ENCODE data around the gene DEDD2.

DEDD2 gene

GRCh38 chr19:42228641-42229040, 11.2 kb upstream of the DEDD2 start:
- DNase-seq (ENCODE audit: low read depth) = no peak

GRCh38 chr19:42226886-42227285, 9.4 kb upstream of the DEDD2 start:
- DNase-seq (ENCODE audit: low read depth) = no peak

GRCh38 chr19:42225718-42226292, 8.3 kb upstream of the DEDD2 start:
- no peak for DNase-seq (ENCODE audit: low read depth)

GRCh38 chr19:42224940-42225717, 7.7 kb upstream of the DEDD2 start:
- DNase-seq (ENCODE audit: low read depth) = no peak

DNA sequence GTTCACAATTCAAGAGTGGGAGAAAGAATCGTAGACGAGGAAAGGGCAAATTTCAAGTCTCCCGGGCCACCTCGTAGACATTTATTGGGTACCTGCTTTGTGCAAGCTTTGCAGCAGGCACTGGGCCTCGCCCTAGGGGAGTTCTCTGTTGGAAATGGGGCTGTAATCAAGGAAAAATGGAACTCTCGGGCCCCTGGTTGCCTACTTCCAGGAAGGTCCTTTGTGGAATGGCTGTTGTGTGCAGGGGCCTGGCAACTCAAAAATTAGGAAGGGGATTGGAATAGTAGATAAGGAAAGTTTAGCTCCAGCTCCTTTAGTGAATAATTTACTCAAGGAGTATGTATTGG, 3.2 kb upstream of the DEDD2 start:
- DNase-seq (ENCODE audit: low read depth) = no peak

DNA sequence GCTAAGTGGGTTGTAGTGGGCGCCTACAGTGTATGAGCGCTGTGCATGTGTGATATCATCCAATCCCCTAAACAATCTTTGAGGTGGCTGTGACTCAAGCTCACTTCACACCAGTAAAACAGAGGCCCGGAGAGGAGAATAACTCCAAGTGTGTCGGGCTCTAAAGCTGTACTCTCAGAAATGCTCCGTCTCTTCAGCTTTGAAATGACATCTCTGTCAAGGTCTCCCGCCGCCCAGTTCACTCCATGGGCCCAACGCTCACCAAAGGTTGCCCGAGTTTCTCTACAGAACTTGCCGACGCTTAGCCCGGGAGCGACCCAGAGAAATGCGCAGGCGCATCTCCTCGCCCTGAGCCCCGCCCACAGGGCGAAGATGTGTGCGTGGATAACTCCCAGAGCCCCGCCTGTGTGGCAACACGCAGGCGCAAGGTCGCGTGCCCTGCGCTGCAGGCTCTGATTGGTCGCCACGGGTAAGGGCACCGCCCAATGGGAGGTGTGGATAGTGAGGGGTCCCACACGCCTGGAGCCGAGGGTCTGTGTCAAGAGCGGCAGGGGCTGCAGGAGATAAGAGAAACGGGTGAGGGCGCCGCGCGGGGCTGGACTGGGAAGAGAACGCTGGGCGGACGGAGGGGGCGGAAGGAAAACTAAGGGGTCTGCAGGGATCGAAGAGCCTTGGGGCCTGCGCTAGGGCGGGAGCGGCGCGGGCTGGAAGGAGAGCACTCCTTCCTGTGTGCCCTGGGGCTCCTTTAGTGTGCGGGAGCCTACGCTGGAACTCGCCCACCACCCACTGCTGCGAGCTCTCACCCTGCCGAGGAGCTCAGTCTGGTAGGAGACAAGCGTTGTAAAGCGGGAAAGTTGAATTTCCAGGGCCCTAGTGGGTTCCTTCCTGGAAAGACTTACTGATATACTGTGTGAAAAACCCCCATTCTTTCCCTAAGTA, 2.6 kb upstream of the DEDD2 start, which contains the start of gene ZNF526:
TSS of gene ZNF526 (plus strand) at position 501 of the 939 bp plus-strand sequence. CDS start 4,092 bp downstream, outside the sequence.
- peak; percentile 94 for DNase-seq (ENCODE audit: low read depth)

DNA sequence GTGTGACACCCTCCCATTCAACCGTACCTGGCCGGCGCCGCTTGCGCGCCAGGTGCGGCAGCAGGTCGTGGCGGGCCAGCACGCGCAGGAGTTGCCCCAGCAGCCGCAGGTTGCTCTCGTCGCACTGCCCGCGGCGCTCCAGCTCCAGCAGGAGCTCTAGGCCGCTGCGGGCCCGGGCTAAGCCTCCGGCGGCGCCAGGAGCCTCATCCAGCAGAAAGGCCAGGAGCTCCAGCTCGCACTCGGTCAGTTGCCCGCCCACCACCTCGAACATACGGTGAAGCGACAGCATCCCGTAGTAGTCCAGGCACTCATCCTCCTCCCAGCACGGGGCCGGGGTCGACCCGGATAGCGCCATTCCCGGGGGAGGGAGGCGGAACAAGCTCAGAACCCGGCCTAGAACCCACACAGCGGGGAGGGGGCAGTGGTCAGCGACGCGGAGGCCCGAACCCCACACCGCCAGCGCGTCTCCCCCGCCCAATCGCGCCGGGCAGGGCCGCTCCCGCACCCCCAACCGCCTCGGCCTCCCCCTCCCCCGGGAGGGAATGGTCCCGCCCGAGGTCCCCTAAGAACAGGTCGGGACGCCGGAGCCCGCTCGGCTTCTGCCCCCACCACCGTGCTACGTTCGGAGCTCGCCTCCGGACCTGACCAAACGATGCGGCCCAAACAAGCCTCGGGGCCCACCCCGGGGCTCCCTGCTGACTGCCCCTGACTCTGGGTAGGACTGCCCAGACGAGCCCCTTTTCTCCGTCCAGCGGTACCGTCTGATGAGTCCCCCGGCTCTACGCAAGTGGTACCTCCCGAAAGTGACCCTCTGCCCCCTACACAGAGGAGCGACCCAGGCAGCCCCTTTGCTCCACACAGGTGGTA, 591 bp downstream of the DEDD2 start:
- DNase-seq (ENCODE audit: low read depth) = peak; percentile 11

GRCh38 chr19:42214810-42215485, 2.5 kb downstream of the DEDD2 start:
- no peak for DNase-seq (ENCODE audit: low read depth)

- no peak for DNase-seq (ENCODE audit: low read depth)
Measured at GRCh38 chr19:42212886-42213285, 4.6 kb downstream of the DEDD2 start.

DNA sequence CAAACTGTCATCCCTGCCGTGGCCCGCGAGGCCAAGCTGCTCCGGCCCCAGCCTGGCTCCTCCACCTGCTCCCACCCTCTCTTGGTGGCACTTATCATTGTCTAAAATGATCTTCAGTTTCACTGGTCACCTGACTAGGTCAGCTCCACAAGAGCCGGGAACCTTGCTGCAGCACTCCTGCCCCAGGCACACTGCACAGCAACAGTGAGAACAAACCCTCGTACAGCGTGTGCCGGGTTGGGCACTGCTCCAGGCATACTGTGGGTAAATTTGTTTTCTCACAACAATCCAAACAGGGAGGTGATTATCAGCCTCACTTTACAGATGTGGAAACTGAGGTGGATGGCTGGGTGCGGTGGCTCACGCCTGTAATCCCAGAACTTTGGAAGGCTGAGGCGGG, 8.9 kb downstream of the DEDD2 start:
- DNase-seq (ENCODE audit: low read depth) = no peak

GRCh38 chr19:42207767-42208271, 9.7 kb downstream of the DEDD2 start:
- peak; percentile 74 for DNase-seq (ENCODE audit: low read depth)

DNA sequence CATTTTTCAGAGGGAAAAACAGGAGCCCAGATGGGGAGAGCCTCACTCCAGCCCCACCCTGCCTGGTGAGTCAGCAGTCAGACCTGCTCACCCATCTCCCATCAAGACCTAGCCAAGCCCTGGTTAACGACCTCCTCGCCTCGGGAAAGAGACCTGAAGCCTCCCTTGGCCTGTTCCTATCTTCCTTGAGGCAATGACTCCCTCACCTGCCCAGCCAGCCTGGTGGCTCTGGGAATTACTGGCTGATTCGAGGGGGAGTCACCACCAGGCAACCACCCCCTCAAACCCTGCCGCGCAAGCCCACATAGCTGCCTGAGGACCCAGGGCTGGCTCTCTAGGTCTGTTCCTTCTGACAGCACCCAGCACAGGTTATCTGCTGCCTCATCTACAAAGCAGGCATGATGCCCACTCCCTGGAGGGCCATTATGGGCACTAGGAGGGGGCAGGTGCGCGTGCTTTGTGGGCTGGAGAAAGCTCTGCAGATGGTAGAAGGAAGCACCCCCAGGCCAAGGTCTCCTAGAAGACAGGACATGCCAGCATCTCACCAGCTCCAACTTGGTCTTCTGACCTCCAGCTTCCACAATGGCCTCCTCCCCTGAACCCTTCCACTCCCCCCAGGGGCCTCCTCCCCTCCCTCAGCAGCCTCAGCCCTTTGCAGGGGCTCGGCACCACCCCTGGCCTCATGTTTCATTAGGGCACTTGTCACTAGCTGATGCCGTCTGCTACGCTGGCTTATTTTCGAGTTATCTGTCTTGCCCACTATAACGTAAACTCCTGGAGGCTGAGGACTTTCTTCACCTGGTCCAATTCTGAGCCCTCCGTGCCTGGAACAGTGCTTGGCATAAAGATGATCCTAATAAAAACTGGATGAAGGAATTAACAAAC, 10.4 kb downstream of the DEDD2 start:
- no peak for DNase-seq (ENCODE audit: low read depth)

DNA sequence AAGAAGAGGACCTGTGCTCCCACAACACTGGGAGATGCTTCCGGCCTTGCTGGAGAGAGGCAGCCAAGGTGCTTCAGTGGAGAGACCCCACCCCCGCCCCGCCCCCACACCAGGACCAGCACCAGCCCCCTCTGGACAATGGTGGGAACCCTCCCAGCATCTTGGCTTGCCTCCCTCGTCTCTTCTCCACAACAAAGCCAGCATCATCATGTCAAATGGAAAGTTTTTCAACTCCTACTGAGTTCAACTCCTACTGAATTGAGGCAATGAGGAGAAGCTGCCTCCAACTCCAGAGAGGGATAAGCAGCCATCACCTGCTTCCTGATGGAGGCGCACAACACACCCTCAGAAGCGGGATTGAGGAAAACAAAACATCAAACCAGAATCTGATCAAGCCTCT, 12.8 kb downstream of the DEDD2 start:
- no peak for DNase-seq (ENCODE audit: low read depth)

DNA sequence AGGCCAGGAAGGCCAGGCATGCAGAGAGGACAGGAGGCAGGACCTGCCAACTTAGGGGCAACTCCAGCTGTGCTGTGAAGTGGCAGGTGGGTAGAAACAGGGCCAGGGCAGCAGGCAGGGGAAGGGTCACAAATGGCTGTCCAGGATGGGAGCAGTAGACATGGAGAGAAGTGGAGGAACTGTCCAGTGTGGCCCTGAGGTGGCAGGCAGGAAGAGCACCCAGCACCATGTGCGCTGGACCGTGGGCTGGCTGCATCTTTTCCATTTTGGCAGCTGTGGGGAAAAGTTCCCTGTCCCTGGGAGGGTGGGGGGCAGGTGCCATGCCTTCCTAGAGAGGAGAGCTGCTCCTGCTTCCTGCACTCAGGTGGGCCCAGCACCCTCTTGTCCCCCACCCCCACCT, 13.8 kb downstream of the DEDD2 start:
- DNase-seq (ENCODE audit: low read depth) = no peak

DNA sequence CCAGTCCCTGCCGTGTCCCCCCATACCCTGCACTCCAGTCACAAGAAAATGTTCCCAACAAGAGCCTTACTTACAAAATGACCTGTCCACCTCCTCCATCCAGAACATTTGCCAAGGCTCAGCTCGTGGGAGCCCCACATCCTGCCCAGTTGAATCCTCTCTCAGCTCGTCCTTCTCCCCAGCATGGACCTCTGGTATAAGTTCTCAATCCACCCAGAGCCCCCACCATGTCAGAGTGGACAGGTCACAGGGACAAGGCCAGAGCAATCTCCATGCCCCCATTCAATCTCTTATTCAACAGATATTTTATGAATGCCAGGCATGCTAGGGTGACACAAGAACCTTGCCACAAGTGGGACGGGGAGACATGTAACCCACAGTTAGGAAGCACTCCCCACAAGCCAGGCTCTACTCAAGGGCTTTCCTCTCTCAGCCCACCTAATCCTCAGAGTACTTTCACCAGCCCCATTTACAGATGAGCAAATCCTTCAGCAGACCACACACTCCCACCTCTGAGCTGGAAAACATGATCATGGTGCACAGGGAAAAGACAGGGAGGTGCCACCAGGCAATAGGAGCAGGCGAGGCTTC, 15.1 kb downstream of the DEDD2 start:
- no peak for DNase-seq (ENCODE audit: low read depth)

DNA sequence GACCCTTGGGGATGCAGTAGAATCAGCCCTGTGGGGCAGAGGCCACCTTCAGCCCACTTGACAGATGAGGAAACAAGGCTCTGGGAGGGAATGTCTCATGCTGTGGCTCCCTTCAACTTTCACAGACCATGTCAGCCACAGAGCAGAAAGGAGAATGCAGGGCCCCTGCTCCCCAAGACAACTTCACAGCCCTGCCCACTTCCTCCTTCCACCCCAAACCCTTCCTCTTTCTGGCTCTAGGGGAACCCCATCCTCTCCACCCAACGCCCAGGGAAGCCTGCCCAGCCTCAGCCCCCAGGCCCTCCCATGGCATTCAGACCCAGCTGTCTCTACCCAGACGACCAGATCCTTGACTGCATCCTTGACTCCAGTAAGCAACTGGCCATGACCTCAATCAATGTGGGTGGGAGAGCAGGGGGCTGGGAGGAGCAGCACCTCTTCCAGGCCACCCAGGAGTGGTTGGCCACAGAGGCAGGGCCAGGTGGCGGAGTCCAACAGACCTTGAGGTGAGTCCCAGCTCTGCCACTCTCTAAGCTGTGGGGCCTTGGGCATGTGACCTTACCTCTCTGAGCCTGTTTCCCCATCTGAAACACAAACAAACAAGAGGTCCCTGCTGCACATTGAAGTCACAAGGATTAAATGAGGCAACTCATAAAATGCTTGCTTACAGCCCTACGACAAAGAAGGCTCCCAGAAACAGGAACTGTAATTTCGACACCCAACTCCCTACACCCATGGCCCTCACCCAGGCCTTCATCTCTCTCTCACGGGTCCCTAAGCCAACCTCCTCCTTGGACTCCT, 15.8 kb downstream of the DEDD2 start:
- DNase-seq (ENCODE audit: low read depth) = no peak

DNA sequence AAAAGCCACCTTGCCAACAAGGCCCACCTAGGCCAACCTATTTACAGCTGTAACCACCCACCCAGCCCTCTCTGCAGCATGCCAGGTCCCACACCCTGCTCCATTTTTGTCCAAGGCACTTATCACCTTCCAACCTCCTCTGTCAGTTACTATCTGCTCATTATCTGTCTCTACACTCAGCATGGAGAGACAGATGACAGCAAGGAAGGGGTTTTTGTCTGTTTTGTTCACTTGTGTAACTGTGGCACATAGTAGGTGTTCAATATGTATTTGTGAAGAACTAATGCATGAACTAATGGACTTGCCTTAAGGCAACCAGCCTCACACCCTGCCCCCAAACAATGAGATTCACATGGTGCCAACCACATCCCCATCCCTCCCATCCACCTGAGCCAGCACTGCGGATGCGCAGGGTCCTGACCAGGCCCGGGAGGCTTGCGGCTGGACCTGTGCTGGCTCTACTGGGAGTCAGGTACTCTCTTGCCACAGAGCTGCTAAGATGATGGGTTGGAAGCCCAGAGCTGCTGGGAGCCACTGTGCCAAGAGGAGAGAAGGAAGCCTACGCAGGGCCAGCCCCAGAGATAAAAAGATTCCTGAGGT, 17.3 kb downstream of the DEDD2 start:
- DNase-seq (ENCODE audit: low read depth) = no peak

DNA sequence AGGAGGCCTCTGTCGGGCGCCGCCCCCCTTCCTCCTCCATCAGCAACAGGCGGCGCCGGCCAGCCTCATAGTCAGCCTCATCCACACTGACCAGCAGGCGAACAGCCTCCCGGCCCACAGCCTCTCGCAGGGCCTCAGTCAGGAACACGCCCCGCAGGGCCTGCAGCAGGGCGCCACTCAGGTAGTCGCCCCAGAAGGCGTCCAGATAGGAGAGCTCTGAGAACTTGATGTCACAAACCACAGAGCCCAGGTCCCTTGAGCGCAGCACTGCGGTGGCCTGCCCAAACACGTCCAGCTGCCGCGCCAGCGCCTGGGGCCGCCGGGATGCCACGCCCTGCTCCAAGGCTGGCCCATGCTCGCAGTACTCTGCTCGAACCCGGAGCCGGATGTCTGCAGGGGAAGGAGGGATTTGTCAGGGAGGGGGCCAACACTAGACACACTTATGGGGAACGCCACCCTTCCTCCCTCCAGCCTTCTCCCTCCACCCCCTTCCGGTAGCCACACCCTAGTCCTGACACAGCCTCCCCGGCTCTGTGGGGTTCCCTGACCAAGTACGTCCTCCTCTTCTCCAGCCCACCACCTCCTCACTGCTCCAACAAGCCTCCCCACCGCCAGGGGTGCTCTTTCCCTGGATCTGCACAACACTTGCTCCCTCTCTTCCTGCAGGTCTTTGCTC, 17.9 kb downstream of the DEDD2 start:
- no peak for DNase-seq (ENCODE audit: low read depth)
